Activated CD8-positive, alpha-beta memory T cell treated with anti-CD3 and anti-CD28 coated beads for 36 hours (primary cell): ENCODE measurements around the gene ACTR5. TPM values are rescaled to one million over a fixed set of nuclear protein-coding genes. Genes with fewer than 3 reads are reported as not detected.

Experiments used
- CTCF ChIA-PET: fragments of 350-600 bp; sonication (Branson Sonifier 250); formaldehyde crosslinking; loops from one replicate; lab custom pipeline; 2021; ENCODE audit warnings: antibody characterized with exemption; lab: Charles Lee
- POLR2A ChIA-PET: fragments of 350-600 bp; sonication (Branson Sonifier 250); formaldehyde crosslinking; loops from one replicate; lab custom pipeline; 2021; ENCODE audit warnings: antibody characterized with exemption; lab: Charles Lee
- total RNA-seq, 2 experiments: library from RNA; stranded (reverse); gene quantifications; one replicate each; pipeline ENCODE4 v1.2.3, GENCODE V29; 2021

The ACTR5 gene
- total RNA-seq: 10 to 100 TPM; 10.2 to 11.2 TPM

GRCh38 chr20:38748097-38748860 is at the start of gene ACTR5:
Gene ACTR5 (plus strand): TSS chr20:38748460. CDS start chr20:38748479, 19 bp downstream.
- CTCF ChIA-PET: interaction anchor here (0.6 to 2.1 kb wide), 9 partner anchors 17 to 325 kb away, joined by 3 to 5 read pairs (median 3); no protein-coding TSS in a partner anchor
- POLR2A ChIA-PET: interaction anchor here (0.6 to 1.2 kb wide), 3 partner anchors 17 to 144 kb away, joined by 3 to 6 read pairs (median 3); no protein-coding TSS in a partner anchor

- POLR2A ChIA-PET: no interaction called here
- CTCF ChIA-PET: no interaction called here
These were observed 49.7 kb upstream of the ACTR5 start for GRCh38 chr20:38698541-38698940.

GRCh38 chr20:38700141-38700540 is 48.1 kb upstream of the ACTR5 start:
- CTCF ChIA-PET: no interaction called here
- POLR2A ChIA-PET: no interaction called here

GRCh38 chr20:38700926-38701325 is 47.3 kb upstream of the ACTR5 start:
- CTCF ChIA-PET: no interaction called here

GRCh38 chr20:38703526-38703925 is 44.7 kb upstream of the ACTR5 start:
- CTCF ChIA-PET: no interaction called here
- POLR2A ChIA-PET: no interaction called here

More at GRCh38 chr20:38700926-38701325, 47.3 kb upstream of the ACTR5 start:
- POLR2A ChIA-PET: no interaction called here

GRCh38 chr20:38704136-38704535 is 44.1 kb upstream of the ACTR5 start:
- POLR2A ChIA-PET: no interaction called here
- CTCF ChIA-PET: no interaction called here

- POLR2A ChIA-PET: no interaction called here
- CTCF ChIA-PET: no interaction called here
These were observed 41.8 kb upstream of the ACTR5 start for GRCh38 chr20:38706509-38706908.

- ChIA-PET POLR2A (no interaction called here), CTCF (no interaction called here)
These were observed 34.0 kb upstream of the ACTR5 start for GRCh38 chr20:38714308-38714707.

GRCh38 chr20:38715646-38716045 is 32.6 kb upstream of the ACTR5 start:
- ChIA-PET CTCF (interaction anchor here (1.0 kb wide), 1 partner anchor 14 kb away, joined by 3 read pairs; no protein-coding TSS in a partner anchor), POLR2A (no interaction called here)

GRCh38 chr20:38722683-38723016 is 25.6 kb upstream of the ACTR5 start:
- CTCF ChIA-PET: interaction anchor here (0.8 to 1.0 kb wide), 4 partner anchors 8 to 90 kb away, joined by 3 to 4 read pairs (median 4); no protein-coding TSS in a partner anchor
- POLR2A ChIA-PET: no interaction called here

GRCh38 chr20:38723017-38723847 is 25.0 kb upstream of the ACTR5 start:
- POLR2A ChIA-PET: no interaction called here
- CTCF ChIA-PET: interaction anchor here (0.8 to 1.4 kb wide), 5 partner anchors 8 to 90 kb away, joined by 3 to 4 read pairs (median 4); no protein-coding TSS in a partner anchor

GRCh38 chr20:38723848-38724625 is 24.2 kb upstream of the ACTR5 start, which contains the start of gene SLC32A1:
Gene SLC32A1 (plus strand): TSS chr20:38724486. CDS start chr20:38724725, 239 bp downstream.
- POLR2A ChIA-PET: no interaction called here

GRCh38 chr20:38724626-38725147 is 23.6 kb upstream of the ACTR5 start:
- POLR2A ChIA-PET: no interaction called here
- CTCF ChIA-PET: interaction anchor here (0.6 to 2.5 kb wide), 3 partner anchors 77 to 163 kb away, joined by 4 to 6 read pairs (median 4); no protein-coding TSS in a partner anchor

More at GRCh38 chr20:38723848-38724625, 24.2 kb upstream of the ACTR5 start, which contains the start of gene SLC32A1:
- CTCF ChIA-PET: interaction anchor here (0.6 to 2.5 kb wide), 3 partner anchors 76 to 164 kb away, joined by 4 to 6 read pairs (median 4); no protein-coding TSS in a partner anchor

GRCh38 chr20:38725148-38725901 is 22.9 kb upstream of the ACTR5 start:
- ChIA-PET POLR2A (no interaction called here), CTCF (interaction anchor here (0.9 to 2.5 kb wide), 4 partner anchors 23 to 162 kb away, joined by 3 to 6 read pairs (median 4); no protein-coding TSS in a partner anchor)

- ChIA-PET CTCF (interaction anchor here (0.9 to 2.5 kb wide), 5 partner anchors 23 to 162 kb away, joined by 3 to 6 read pairs (median 3); no protein-coding TSS in a partner anchor), POLR2A (interaction anchor here (0.5 kb wide), 1 partner anchor 229 kb away, joined by 12 read pairs; no protein-coding TSS in a partner anchor)
These were observed 22.1 kb upstream of the ACTR5 start for GRCh38 chr20:38725931-38726803.

- POLR2A ChIA-PET: no interaction called here
These were observed 21.3 kb upstream of the ACTR5 start for GRCh38 chr20:38726804-38727606.

More at GRCh38 chr20:38726804-38727606, 21.3 kb upstream of the ACTR5 start:
- CTCF ChIA-PET: interaction anchor here (1.0 to 2.5 kb wide), 4 partner anchors 23 to 161 kb away, joined by 3 to 6 read pairs (median 4); no protein-coding TSS in a partner anchor
